Kidney epithelial cell (primary cell): ENCODE results near the gene CAMTA1. TPM values are rescaled to one million over a fixed set of nuclear protein-coding genes. Genes with fewer than 3 reads are reported as not detected.

Experiments
- DNase-seq: peaks from one replicate; pipeline ENCODE4 v3.0.0-alpha.2; 2010; ENCODE audit warnings: low read depth
- H3K27me3 ChIP-seq: 2 replicates; pipeline ENCODE4 v1.6.0; 2011; ENCODE audit warnings: low read length; ENCODE audit not compliant: control insufficient read depth, insufficient read depth
- H3K36me3 ChIP-seq: 2 replicates; pipeline ENCODE4 v1.5.1; 2011; ENCODE audit warnings: low read length; ENCODE audit not compliant: control insufficient read depth, insufficient read depth
- H3K4me3 ChIP-seq: 2 replicates; pipeline ENCODE4 v1.5.1; 2011; ENCODE audit warnings: low read depth, mild to moderate bottlenecking, control low read depth, low read length
- CTCF ChIP-seq: IDR thresholded peaks from 2 replicates; pipeline ENCODE4 v1.5.1; 2011; ENCODE audit warnings: mild to moderate bottlenecking, moderate library complexity, low read length, control low read depth, inconsistent platforms; ENCODE audit not compliant: insufficient read depth, poor library complexity, severe bottlenecking
- total RNA-seq: library from RNA; depleted of rRNA; stranded (reverse); fragments of >200 nt; gene quantifications from 2 replicates; pipeline ENCODE4 v1.2.3, GENCODE V29; 2015

CAMTA1 gene
- total RNA-seq, 1 donor from 2014 or later, result 76.5 TPM

GRCh38 chr1:6942990-6943389 is 157.7 kb downstream of the CAMTA1 start:
- Histone ChIP-seq H3K36me3 (no peaks in the 10 kb centered on the region), H3K4me3 (no peak overlapping the region), H3K27me3 (peaks cover 4% of the 10 kb centered on the region)
- TF ChIP-seq CTCF, result no peak
- no peak for DNase-seq

- TF ChIP-seq CTCF, result no peak
- DNase-seq, result no peak
- H3K4me3 ChIP-seq, result no peak overlapping the region
- H3K27me3 ChIP-seq, result peaks cover 4% of the 10 kb centered on the region
- H3K36me3 ChIP-seq, result no peaks in the 10 kb centered on the region
Observed at GRCh38 chr1:6944434-6944833, 159.2 kb downstream of the CAMTA1 start.

GRCh38 chr1:6947952-6948351 is 162.7 kb downstream of the CAMTA1 start:
- no peak for DNase-seq
- no peak overlapping the region for H3K4me3 ChIP-seq
- H3K36me3 ChIP-seq, result no peaks in the 10 kb centered on the region
- no peak for TF ChIP-seq CTCF
- peaks cover 2% of the 10 kb centered on the region for H3K27me3 ChIP-seq

- no peak overlapping the region for H3K4me3 ChIP-seq
- no peaks in the 10 kb centered on the region for H3K36me3 ChIP-seq
- peaks cover 2% of the 10 kb centered on the region for H3K27me3 ChIP-seq
- no peak for TF ChIP-seq CTCF
- no peak for DNase-seq
Observed at GRCh38 chr1:6948416-6948815, 163.2 kb downstream of the CAMTA1 start.

GRCh38 chr1:6948861-6949260 is 163.6 kb downstream of the CAMTA1 start:
- peaks cover 2% of the 10 kb centered on the region for H3K27me3 ChIP-seq
- no peak overlapping the region for H3K4me3 ChIP-seq
- no peak for TF ChIP-seq CTCF
- no peak for DNase-seq
- H3K36me3 ChIP-seq, result no peaks in the 10 kb centered on the region

GRCh38 chr1:6950001-6950765 is 164.9 kb downstream of the CAMTA1 start:
- H3K4me3 ChIP-seq, result no peak overlapping the region
- no peaks in the 10 kb centered on the region for H3K36me3 ChIP-seq
- no peak for TF ChIP-seq CTCF
- peaks cover 3% of the 10 kb centered on the region for H3K27me3 ChIP-seq
- DNase-seq, result no peak
